SK-N-MC (cell line): Measurements from ENCODE around the gene GALR2.
"Not testable (repeated sequence)": the region's sequence is repeated elsewhere in the genome, so short reads cannot be mapped to it uniquely, and the experiment has no call there.

Source experiments
- DNase-seq: peaks from one replicate; pipeline ENCODE4 v3.0.0-alpha.2; 2011; ENCODE audit warnings: low read depth, low spot score
- H3K27ac ChIP-seq: fragments of 200-600 bp; sonication (generic); 2 replicates; pipeline ENCODE4 v1.5.1; 2016; ENCODE audit warnings: mixed run types
- H3K36me3 ChIP-seq: fragments of 200-600 bp; sonication (generic); 2 replicates; pipeline ENCODE4 v1.6.1; 2017; ENCODE audit warnings: antibody characterized with exemption, low read length, mixed read lengths; ENCODE audit not compliant: insufficient read depth
- H3K4me3 ChIP-seq: fragments of 200-600 bp; sonication (generic); 2 replicates; pipeline ENCODE4 v1.5.1; 2016
- H3K9ac ChIP-seq: fragments of 200-600 bp; sonication (generic); 2 replicates; pipeline ENCODE4 v1.8.0; 2017; ENCODE audit warnings: mixed run types, mixed read lengths; ENCODE audit not compliant: insufficient read length
- H3K9me3 ChIP-seq: fragments of 200-600 bp; sonication (generic); 2 replicates; pipeline ENCODE4 v1.6.1; 2017; ENCODE audit warnings: low read depth, mild to moderate bottlenecking, antibody characterized with exemption, low read length, moderate library complexity, mixed read lengths
- EZH2 ChIP-seq: fragments of 200-600 bp; sonication (generic); IDR thresholded peaks from one replicate; pipeline ENCODE4 v1.6.1; 2017; ENCODE audit warnings: antibody characterized with exemption
- FOXP2 ChIP-seq: optimal IDR thresholded peaks from 2 replicates; pipeline ENCODE3; 2011; ENCODE audit warnings: mild to moderate bottlenecking, moderate library complexity; ENCODE audit not compliant: insufficient read depth; ENCODE audit errors: extremely low read length, control extremely low read depth
- POLR2AphosphoS5 ChIP-seq: IDR thresholded peaks from 2 replicates; pipeline ENCODE4 v1.6.1; 2012; ENCODE audit warnings: mild to moderate bottlenecking, low read depth, low read length, borderline replicate concordance

GALR2 gene

GRCh38 chr17:76034428-76035350, 39.9 kb upstream of the GALR2 start:
- no peak overlapping the region for H3K9ac ChIP-seq
- no peak overlapping the region for H3K27ac ChIP-seq
- H3K9me3 ChIP-seq: no peaks in the 10 kb centered on the region
- TF ChIP-seq EZH2 (no peak), FOXP2 (no peak), POLR2AphosphoS5 (no peak)
- no peak for DNase-seq
- H3K36me3 ChIP-seq: peaks cover 14% of the 10 kb centered on the region
- no peak overlapping the region for H3K4me3 ChIP-seq

- Histone ChIP-seq H3K9me3 (no peaks in the 10 kb centered on the region), H3K27ac (no peak overlapping the region), H3K4me3 (no peak overlapping the region), H3K9ac (no peak overlapping the region), H3K36me3 (peaks cover 34% of the 10 kb centered on the region)
- TF ChIP-seq EZH2: no peak
- no peak for TF ChIP-seq FOXP2
- TF ChIP-seq POLR2AphosphoS5: no peak
- DNase-seq: no peak
These were observed 37.9 kb upstream of the GALR2 start for GRCh38 chr17:76036497-76037261.

GRCh38 chr17:76038050-76038449, 36.5 kb upstream of the GALR2 start:
- no peak overlapping the region for H3K9ac ChIP-seq
- TF ChIP-seq FOXP2: no peak
- no peak for TF ChIP-seq EZH2
- no peak for TF ChIP-seq POLR2AphosphoS5
- no peak for DNase-seq
- no peak overlapping the region; the same call in 1 of the 2 replicates for H3K4me3 ChIP-seq
- no peaks in the 10 kb centered on the region for H3K9me3 ChIP-seq
- peak overlapping the region; percentile 77 for H3K27ac ChIP-seq
- peaks cover 40% of the 10 kb centered on the region for H3K36me3 ChIP-seq

- no peak overlapping the region for H3K4me3 ChIP-seq
- no peak for DNase-seq
- TF ChIP-seq FOXP2: no peak
- TF ChIP-seq EZH2: no peak
- no peak for TF ChIP-seq POLR2AphosphoS5
- H3K36me3 ChIP-seq: peaks cover 51% of the 10 kb centered on the region
- no peak overlapping the region for H3K9ac ChIP-seq
- H3K9me3 ChIP-seq: no peaks in the 10 kb centered on the region
- H3K27ac ChIP-seq: 0 out of 2 replicates have a peak overlapping the region, but pooled peaks have one; percentile 11
These were observed 35.5 kb upstream of the GALR2 start for GRCh38 chr17:76039121-76039520.

- Histone ChIP-seq H3K36me3 (peaks cover 64% of the 10 kb centered on the region), H3K9ac (no peak overlapping the region), H3K27ac (no peak overlapping the region), H3K4me3 (no peak overlapping the region), H3K9me3 (no peaks in the 10 kb centered on the region)
- TF ChIP-seq EZH2 (no peak), FOXP2 (no peak), POLR2AphosphoS5 (no peak)
- no peak for DNase-seq
These were observed 34.2 kb upstream of the GALR2 start for GRCh38 chr17:76040376-76040775.

- not testable (repeated sequence) for H3K27ac ChIP-seq, H3K9ac ChIP-seq, H3K4me3 ChIP-seq, H3K9me3 ChIP-seq, DNase-seq
- H3K36me3 ChIP-seq: peaks cover 86% of the 10 kb centered on the region
These were observed 31.7 kb upstream of the GALR2 start for GRCh38 chr17:76042868-76043267.

GRCh38 chr17:76044475-76045007, 30.0 kb upstream of the GALR2 start:
- H3K27ac ChIP-seq, DNase-seq, H3K4me3 ChIP-seq, H3K9me3 ChIP-seq, H3K9ac ChIP-seq: not testable (repeated sequence)
- H3K36me3 ChIP-seq: peaks cover 89% of the 10 kb centered on the region

GRCh38 chr17:76046064-76046463, 28.5 kb upstream of the GALR2 start:
- no peak overlapping the region for H3K4me3 ChIP-seq
- H3K9ac ChIP-seq: no peak overlapping the region
- H3K9me3 ChIP-seq: no peaks in the 10 kb centered on the region
- TF ChIP-seq EZH2 (no peak), FOXP2 (no peak), POLR2AphosphoS5 (no peak)
- H3K27ac ChIP-seq: no peak overlapping the region
- peaks cover 89% of the 10 kb centered on the region for H3K36me3 ChIP-seq
- no peak for DNase-seq
